SJCRH30 (cell line): ENCODE measurements around the gene SLC35F4. TPM values are rescaled to one million over a fixed set of nuclear protein-coding genes. Genes with fewer than 3 reads are reported as not detected.

Experiments used
- DNase-seq, 2 experiments: peaks; one replicate each; pipeline ENCODE4 v3.0.0-alpha.2; 2015 to 2020
- H3K27ac ChIP-seq: fragments of 250-450 bp; sonication (Bioruptor Pico); 2 replicates; pipeline ENCODE4 v1.5.1; 2020; ENCODE audit warnings: mild to moderate bottlenecking, moderate library complexity
- H3K27me3 ChIP-seq: fragments of 250-450 bp; sonication (Bioruptor Pico); 2 replicates; pipeline ENCODE4 v1.5.1; 2020; ENCODE audit warnings: mild to moderate bottlenecking, moderate library complexity
- H3K36me3 ChIP-seq: fragments of 250-450 bp; sonication (Bioruptor Pico); 2 replicates; pipeline ENCODE4 v1.5.1; 2020; ENCODE audit warnings: mild to moderate bottlenecking, moderate library complexity
- H3K4me1 ChIP-seq: fragments of 250-450 bp; sonication (Bioruptor Pico); 2 replicates; pipeline ENCODE4 v1.5.1; 2020; ENCODE audit warnings: mild to moderate bottlenecking, moderate library complexity
- H3K4me3 ChIP-seq: fragments of 250-450 bp; sonication (Bioruptor Pico); 2 replicates; pipeline ENCODE4 v1.5.1; 2020; ENCODE audit warnings: mild to moderate bottlenecking, moderate library complexity
- H3K9me3 ChIP-seq: fragments of 250-450 bp; sonication (Bioruptor Pico); replicated peaks from 2 replicates; pipeline ENCODE4 v1.5.1; 2020; ENCODE audit warnings: mild to moderate bottlenecking, moderate library complexity
- total RNA-seq: library from RNA; depleted of rRNA; stranded (reverse); fragments of >200 nt; shearing (Covaris generic); gene quantifications from 2 replicates; pipeline ENCODE4 v1.2.3, GENCODE V29; 2014

The SLC35F4 gene
- total RNA-seq, 1 experiment from 2014 or later: not detected

DNA sequence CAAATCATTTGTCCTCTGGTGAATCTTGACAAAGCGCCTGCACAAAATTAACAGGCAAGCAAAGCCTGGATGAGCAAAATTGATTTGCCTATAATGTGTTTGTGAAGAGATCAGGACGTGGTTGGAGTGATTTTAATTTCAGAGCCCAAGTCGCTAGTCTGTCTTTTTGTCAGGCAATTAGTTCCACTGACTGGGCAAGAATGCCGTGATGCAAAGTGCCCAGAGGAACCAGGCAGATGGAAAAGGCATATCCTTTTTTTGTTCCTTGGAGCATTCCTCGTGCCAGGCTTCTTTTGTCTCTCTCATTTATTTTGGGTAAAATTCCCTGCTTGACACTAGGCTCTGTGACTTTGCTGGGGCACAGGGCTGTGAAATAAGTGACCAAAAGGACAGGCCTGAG, 306.3 kb downstream of the SLC35F4 start:
- H3K36me3 ChIP-seq: no peaks in the 10 kb centered on the region
- no peaks in the 10 kb centered on the region for H3K27me3 ChIP-seq
- H3K9me3 ChIP-seq: no peaks in the 10 kb centered on the region
- H3K27ac ChIP-seq: no peak overlapping the region
- DNase-seq: no peak
- H3K4me3 ChIP-seq: no peak overlapping the region
- no peaks in the 10 kb centered on the region for H3K4me1 ChIP-seq

DNA sequence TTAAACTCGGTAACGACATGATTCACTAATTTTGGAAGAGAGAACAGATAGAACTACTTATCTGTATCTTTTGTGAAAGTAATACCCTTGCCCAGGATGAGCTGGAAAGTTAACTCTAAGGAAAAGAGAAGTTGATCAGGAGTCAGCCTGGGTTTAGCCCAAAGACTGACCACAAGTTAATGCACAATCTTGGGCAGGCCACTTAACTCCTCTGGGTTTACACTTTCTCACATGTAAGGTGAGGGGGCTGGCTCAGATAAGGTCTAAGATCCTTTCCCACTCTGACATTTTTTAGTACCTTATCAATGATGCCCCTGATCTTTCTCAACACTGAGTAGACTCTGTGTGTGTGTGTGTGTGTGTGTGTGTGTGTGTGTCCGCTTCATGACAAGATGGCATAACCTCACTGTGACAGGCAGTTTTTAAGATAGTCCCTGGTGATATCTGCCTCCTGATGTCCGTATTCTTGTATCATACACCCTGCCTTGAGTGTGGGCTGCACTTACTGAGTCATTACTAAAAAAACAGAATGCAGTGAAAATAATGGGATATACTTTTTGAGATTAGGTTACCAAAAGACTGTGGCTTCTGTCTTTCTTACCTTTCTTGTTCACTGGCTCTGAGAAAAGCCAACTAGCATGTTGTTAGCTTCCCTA, 316.0 kb downstream of the SLC35F4 start:
- H3K4me1 ChIP-seq: no peaks in the 10 kb centered on the region
- no peaks in the 10 kb centered on the region for H3K9me3 ChIP-seq
- no peak overlapping the region for H3K4me3 ChIP-seq
- no peaks in the 10 kb centered on the region for H3K27me3 ChIP-seq
- no peak for DNase-seq
- no peak overlapping the region for H3K27ac ChIP-seq
- no peaks in the 10 kb centered on the region for H3K36me3 ChIP-seq

DNA sequence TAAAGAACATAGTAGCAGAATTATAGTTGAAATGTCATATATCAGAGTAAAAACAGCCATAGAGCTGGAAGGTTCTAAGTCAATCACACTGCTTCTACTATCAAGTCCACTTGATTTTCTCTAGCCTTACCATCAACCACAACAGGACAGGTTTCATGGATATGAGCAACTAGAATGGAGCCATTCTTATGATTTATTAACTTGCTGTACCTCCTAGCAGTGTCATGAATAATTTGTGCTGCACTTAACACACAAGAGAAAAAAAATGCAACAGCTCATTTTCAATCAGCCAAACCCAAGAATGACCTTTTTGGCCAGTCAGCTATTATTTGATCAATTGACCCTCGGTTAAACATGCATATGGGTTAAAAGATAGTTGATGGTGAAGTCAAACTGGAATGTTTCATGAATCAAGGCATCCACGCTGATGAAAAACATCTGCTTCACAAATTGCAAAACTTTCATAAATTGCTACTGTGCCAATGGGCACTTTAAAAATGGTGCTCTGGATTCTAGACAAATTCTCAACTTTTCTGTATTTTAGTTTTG, 316.8 kb downstream of the SLC35F4 start:
- H3K27ac ChIP-seq: no peak overlapping the region
- no peak overlapping the region for H3K4me3 ChIP-seq
- H3K36me3 ChIP-seq: no peaks in the 10 kb centered on the region
- no peaks in the 10 kb centered on the region for H3K9me3 ChIP-seq
- no peak for DNase-seq
- H3K27me3 ChIP-seq: no peaks in the 10 kb centered on the region
- no peaks in the 10 kb centered on the region for H3K4me1 ChIP-seq

DNA sequence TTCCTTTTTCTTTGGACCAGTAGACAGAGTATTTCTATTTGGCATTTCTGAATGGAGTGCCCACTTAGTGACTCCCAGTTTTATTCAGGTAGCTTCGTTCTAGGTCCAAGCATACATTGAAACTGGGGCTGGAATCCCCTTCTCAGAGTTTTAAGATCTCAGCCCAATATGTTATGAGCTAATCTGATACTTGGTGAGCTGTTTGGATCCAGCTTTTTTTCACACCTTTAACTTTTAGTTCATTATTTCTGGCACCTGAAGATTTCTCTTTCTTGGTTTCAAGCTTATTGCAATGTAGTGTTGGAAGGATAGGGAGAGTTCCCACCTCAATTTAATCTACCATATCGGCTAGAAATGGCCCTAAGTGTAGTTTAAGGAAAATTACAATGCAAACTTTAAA, 318.8 kb downstream of the SLC35F4 start:
- H3K36me3 ChIP-seq: no peaks in the 10 kb centered on the region
- no peaks in the 10 kb centered on the region for H3K27me3 ChIP-seq
- H3K4me1 ChIP-seq: no peaks in the 10 kb centered on the region
- H3K27ac ChIP-seq: no peak overlapping the region
- no peak overlapping the region for H3K4me3 ChIP-seq
- H3K9me3 ChIP-seq: no peaks in the 10 kb centered on the region
- DNase-seq: no peak

DNA sequence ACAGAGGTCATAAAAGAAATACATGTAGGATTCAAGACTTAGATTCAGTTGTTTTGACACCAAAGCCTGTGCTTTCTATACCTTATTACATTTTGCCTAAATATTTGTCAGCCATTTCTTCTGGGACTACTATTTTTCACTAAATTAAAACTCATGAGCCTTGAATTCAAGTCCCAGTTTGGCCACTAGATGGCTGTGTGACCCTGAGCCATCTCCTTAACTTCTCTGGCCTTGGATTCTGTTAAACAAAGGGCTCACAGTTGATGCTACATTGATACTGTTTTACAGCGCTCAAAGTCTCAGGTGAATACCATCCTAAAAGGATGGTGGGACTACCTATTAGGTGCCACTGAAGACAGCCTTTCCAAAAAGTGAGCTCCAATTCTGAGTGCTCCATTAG, 332.7 kb downstream of the SLC35F4 start:
- Histone ChIP-seq H3K4me3 (no peak overlapping the region), H3K36me3 (no peaks in the 10 kb centered on the region), H3K4me1 (no peaks in the 10 kb centered on the region), H3K27ac (no peak overlapping the region), H3K9me3 (no peaks in the 10 kb centered on the region), H3K27me3 (no peaks in the 10 kb centered on the region)
- peak in 1 of 2 experiments; percentile 35 for DNase-seq

DNA sequence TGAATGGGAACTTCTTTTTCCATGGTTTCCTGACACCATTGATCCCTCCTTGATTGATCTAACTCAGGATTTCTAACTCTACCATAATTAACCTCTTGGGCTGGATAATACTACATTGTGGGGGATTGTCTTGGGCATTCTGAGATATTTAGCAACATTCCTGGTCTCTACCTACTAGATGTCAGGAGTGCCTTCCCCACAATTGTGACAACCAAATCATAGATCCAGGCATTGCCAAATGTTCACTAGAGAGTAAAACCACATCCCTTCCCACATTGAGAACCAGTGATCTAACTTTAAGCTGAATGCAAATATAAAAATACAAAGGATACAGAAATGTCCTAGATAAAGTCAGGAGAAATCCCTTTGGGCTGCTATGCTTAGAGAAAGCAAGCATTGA, 335.3 kb downstream of the SLC35F4 start:
- Histone ChIP-seq H3K4me3 (no peak overlapping the region), H3K27ac (no peak overlapping the region), H3K27me3 (no peaks in the 10 kb centered on the region), H3K4me1 (no peaks in the 10 kb centered on the region), H3K9me3 (no peaks in the 10 kb centered on the region), H3K36me3 (no peaks in the 10 kb centered on the region)
- DNase-seq: no peak

DNA sequence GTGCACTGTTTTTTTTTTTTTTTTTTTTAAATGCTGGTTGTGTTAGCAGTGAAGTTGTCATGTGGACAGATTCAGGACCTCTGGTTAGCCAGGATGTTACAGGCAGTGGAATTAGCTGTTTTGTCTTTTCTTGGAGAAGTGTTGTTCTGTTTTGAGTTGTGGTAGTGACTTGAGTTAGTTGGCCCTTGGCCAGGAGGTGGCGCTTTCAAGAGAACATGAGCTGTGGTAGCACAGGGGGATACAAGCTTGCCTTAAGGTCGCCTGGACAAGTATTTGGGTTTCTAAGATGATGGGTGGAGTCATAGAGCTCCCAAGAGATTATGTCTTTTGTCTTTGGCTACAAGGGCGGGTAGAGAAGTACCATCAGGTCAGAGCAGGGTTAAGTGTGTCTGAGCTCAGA, 338.9 kb downstream of the SLC35F4 start:
- no peaks in the 10 kb centered on the region for H3K27me3 ChIP-seq
- H3K27ac ChIP-seq: no peak overlapping the region
- no peaks in the 10 kb centered on the region for H3K9me3 ChIP-seq
- H3K4me3 ChIP-seq: no peak overlapping the region
- peak in 1 of 2 experiments; percentile 17 for DNase-seq
- no peaks in the 10 kb centered on the region for H3K4me1 ChIP-seq
- H3K36me3 ChIP-seq: no peaks in the 10 kb centered on the region

DNA sequence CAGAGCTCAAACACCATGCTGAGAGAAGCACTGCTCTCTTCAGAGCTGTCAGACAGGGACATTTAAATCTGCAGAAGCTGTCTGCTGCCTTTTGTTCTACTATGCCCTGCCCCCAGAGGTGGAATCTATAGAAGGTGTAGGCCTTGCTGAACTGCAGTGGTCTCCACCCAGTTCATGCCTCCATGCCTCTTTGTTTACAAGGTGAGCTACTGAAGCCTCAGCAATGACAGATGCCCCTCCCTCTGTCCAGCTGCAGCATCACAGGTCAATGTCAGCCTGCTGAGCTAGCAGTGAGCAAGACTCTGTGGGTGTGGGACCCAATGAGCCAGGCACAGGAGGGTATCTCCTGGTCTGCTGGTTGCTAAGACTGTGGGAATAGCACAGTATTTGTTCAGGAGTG, 346.8 kb downstream of the SLC35F4 start:
- Histone ChIP-seq H3K4me3 (no peak overlapping the region), H3K27me3 (no peaks in the 10 kb centered on the region), H3K4me1 (no peaks in the 10 kb centered on the region), H3K36me3 (no peaks in the 10 kb centered on the region), H3K27ac (no peak overlapping the region), H3K9me3 (no peaks in the 10 kb centered on the region; the same call in 1 of the 2 replicates)
- DNase-seq: no peak
